ENCODE data around the gene CHP1.

Gene CHP1

GRCh38 chr15:41205315-41205714 lies 25.8 kb upstream of the CHP1 start:
- no peak for TF ChIP-seq CTCF (IDR thresholded peaks at IDR 0.05; ENCODE audit: borderline replicate concordance, control extremely low read depth, extremely low read depth, insufficient read depth, missing control alignments)
- DNase-seq (ENCODE audit: low spot score), result no peak
- in situ Hi-C loops (cut with MboI; ENCODE audit: low sequenced_read_pairs, unreplicated experiment), result no loop called here

GRCh38 chr15:41207687-41208448 lies 23.2 kb upstream of the CHP1 start:
- in situ Hi-C loops (cut with MboI; ENCODE audit: low sequenced_read_pairs, unreplicated experiment), result no loop called here
- TF ChIP-seq CTCF (IDR thresholded peaks at IDR 0.05; ENCODE audit: borderline replicate concordance, control extremely low read depth, extremely low read depth, insufficient read depth, missing control alignments), result no peak
- no peak for DNase-seq (ENCODE audit: low spot score)

- in situ Hi-C loops (cut with MboI; ENCODE audit: low sequenced_read_pairs, unreplicated experiment), result no loop called here
- no peak for DNase-seq (ENCODE audit: low spot score)
- TF ChIP-seq CTCF (IDR thresholded peaks at IDR 0.05; ENCODE audit: borderline replicate concordance, control extremely low read depth, extremely low read depth, insufficient read depth, missing control alignments), result no peak
These were observed 15.4 kb upstream of the CHP1 start for GRCh38 chr15:41215708-41216107.

GRCh38 chr15:41218851-41219250 lies 12.2 kb upstream of the CHP1 start:
- in situ Hi-C loops (cut with MboI; ENCODE audit: low sequenced_read_pairs, unreplicated experiment), result no loop called here
- no peak for DNase-seq (ENCODE audit: low spot score)
- no peak for TF ChIP-seq CTCF (IDR thresholded peaks at IDR 0.05; ENCODE audit: borderline replicate concordance, control extremely low read depth, extremely low read depth, insufficient read depth, missing control alignments)

GRCh38 chr15:41219381-41219780 lies 11.7 kb upstream of the CHP1 start:
- in situ Hi-C loops (cut with MboI; ENCODE audit: low sequenced_read_pairs, unreplicated experiment), result no loop called here
- no peak for TF ChIP-seq CTCF (IDR thresholded peaks at IDR 0.05; ENCODE audit: borderline replicate concordance, control extremely low read depth, extremely low read depth, insufficient read depth, missing control alignments)
- DNase-seq (ENCODE audit: low spot score), result no peak

- TF ChIP-seq CTCF (IDR thresholded peaks at IDR 0.05; ENCODE audit: borderline replicate concordance, control extremely low read depth, extremely low read depth, insufficient read depth, missing control alignments), result no peak
- DNase-seq (ENCODE audit: low spot score), result no peak
- in situ Hi-C loops (cut with MboI; ENCODE audit: low sequenced_read_pairs, unreplicated experiment), result no loop called here
These were observed 771 bp upstream of the CHP1 start for GRCh38 chr15:41230345-41230649.
